Left cardiac atrium (tissue), 4 donors: Measurements from ENCODE around the gene CMTM2. TPM values are rescaled to one million over a fixed set of nuclear protein-coding genes. Genes with fewer than 3 reads are reported as not detected.
"Not testable (repeated sequence)": the region's sequence is repeated elsewhere in the genome, so short reads cannot be mapped to it uniquely, and the experiment has no call there.

ENCODE experiments used
- ATAC-seq, 2 donors: fragments of 200-7000 bp; cut with Tn5 transposase; one replicate each; pipeline ENCODE4 v1.9.1; 2020; ENCODE audit warnings: mild to moderate bottlenecking in 2 of 2, moderate library complexity in 2 of 2
- DNase-seq: peaks from one replicate; pipeline ENCODE4 v3.0.0-alpha.2; 2020
- intact Hi-C, 2 donors: fragments of 100-400 bp; cut with DNase I; formaldehyde crosslinking; loops; one replicate each; pipeline versions ENCODE4 v1.14.1 to v1.15.1; 2022 to 2023
- total RNA-seq, 2 donors: library from RNA; stranded (reverse); fragmentation: NEBNext Ultra II Directional; extraction: Animal tissue kit (Norgen Biotek cat#: 25700); gene quantifications; one replicate each; pipeline ENCODE4 v1.2.1, GENCODE V29; 2021
- donor health status: DM: no; HTN: yes; CAD: no.
- donor health status: DM: no; HTN: yes; CAD: no; lungs with severe emphysema.
- donor health status: DM: yes; HTN: yes; CAD: no.
- donor health status: Dilated cardiomyopathy.

CMTM2 gene
- total RNA-seq, 2 donors from 2014 or later, result 0.62 TPM; not detected in 1

- no peak for ATAC-seq
- no peak for DNase-seq
- intact Hi-C loops, result no loop called here
These were observed 4.2 kb upstream of the CMTM2 start for GRCh38 chr16:66575060-66575459.

GRCh38 chr16:66576296-66576695 is 3.0 kb upstream of the CMTM2 start:
- DNase-seq, result no peak
- intact Hi-C loops, result no loop called here

GRCh38 chr16:66580605-66581209 is 1.4 kb downstream of the CMTM2 start:
- no peak for DNase-seq
- intact Hi-C loops, result no loop called here
- no peak for ATAC-seq

More at GRCh38 chr16:66576296-66576695, 3.0 kb upstream of the CMTM2 start:
- ATAC-seq, result no peak

- ATAC-seq (no peak), DNase-seq (no peak)
- intact Hi-C loops, result no loop called here
These were observed 2.1 kb downstream of the CMTM2 start for GRCh38 chr16:66581246-66581952.

- intact Hi-C loops, result no loop called here
- DNase-seq (no peak), ATAC-seq (peak in 1 of 2 donors; percentile 39)
These were observed 6.4 kb downstream of the CMTM2 start for GRCh38 chr16:66585481-66586239.

GRCh38 chr16:66587881-66588600 is 8.8 kb downstream of the CMTM2 start:
- ATAC-seq, result no peak
- intact Hi-C loops, result no loop called here
- no peak for DNase-seq

GRCh38 chr16:66588981-66589713 is 9.9 kb downstream of the CMTM2 start:
- ATAC-seq (peak; percentile 79 to 83), DNase-seq (no peak)
- intact Hi-C loops, result no loop called here

GRCh38 chr16:66590322-66590721 is 11.1 kb downstream of the CMTM2 start:
- intact Hi-C loops, result no loop called here
- DNase-seq (no peak), ATAC-seq (no peak)

- intact Hi-C loops, result no loop called here
- no peak for ATAC-seq
- DNase-seq, result no peak
These were observed 11.8 kb downstream of the CMTM2 start for GRCh38 chr16:66591018-66591417.

- ATAC-seq, result no peak
- intact Hi-C loops, result no loop called here
- no peak for DNase-seq
These were observed 13.0 kb downstream of the CMTM2 start for GRCh38 chr16:66592241-66592640.

GRCh38 chr16:66592814-66593213 is 13.6 kb downstream of the CMTM2 start:
- ATAC-seq, result no peak
- DNase-seq, result no peak
- intact Hi-C loops, result no loop called here

- no peak for DNase-seq
- intact Hi-C loops, result no loop called here
- peak in 1 of 2 donors; percentile 11 for ATAC-seq
These were observed 15.5 kb downstream of the CMTM2 start for GRCh38 chr16:66594739-66595138.

GRCh38 chr16:66596559-66596958 is 17.3 kb downstream of the CMTM2 start:
- ATAC-seq, intact Hi-C loops, DNase-seq: not testable (repeated sequence)

- intact Hi-C loops, result no loop called here
- ATAC-seq (no peak), DNase-seq (no peak)
These were observed 18.0 kb downstream of the CMTM2 start for GRCh38 chr16:66596986-66597848.

- ATAC-seq (no peak), DNase-seq (no peak)
- intact Hi-C loops, result no loop called here
These were observed 18.8 kb downstream of the CMTM2 start for GRCh38 chr16:66598111-66598510.

GRCh38 chr16:66599726-66600125 is 20.5 kb downstream of the CMTM2 start:
- DNase-seq (no peak), ATAC-seq (no peak)
- intact Hi-C loops, result loop anchor here (10.0 kb wide), 1 partner anchor 195 kb away; no protein-coding TSS in a partner anchor

- ATAC-seq, result no peak
- no peak for DNase-seq
- intact Hi-C loops, result loop anchor here (10.0 kb wide), 1 partner anchor 196 kb away; no protein-coding TSS in a partner anchor
These were observed 21.2 kb downstream of the CMTM2 start for GRCh38 chr16:66600477-66600876.

GRCh38 chr16:66601471-66601870 is 22.2 kb downstream of the CMTM2 start:
- DNase-seq (no peak), ATAC-seq (no peak)
- intact Hi-C loops, result loop anchor here (10.0 kb wide), 1 partner anchor 197 kb away; no protein-coding TSS in a partner anchor
